HepG2 (cell line): ENCODE measurements around the gene TOR1A. TPM values are rescaled to one million over a fixed set of nuclear protein-coding genes. Genes with fewer than 3 reads are reported as not detected.

Experiments
- ESRRA ChIP-seq: sonication (generic); formaldehyde crosslinking; IDR thresholded peaks from 2 replicates; pipeline ENCODE4 v1.5.1; 2020; ENCODE audit warnings: mild to moderate bottlenecking, low read depth, missing genetic modification reagents
- GATA4 ChIP-seq: sonication (generic); IDR thresholded peaks from 2 replicates; pipeline ENCODE4 v1.6.1; 2016; ENCODE audit warnings: antibody characterized with exemption, low read depth, borderline replicate concordance
- MYNN ChIP-seq: sonication (generic); formaldehyde crosslinking; IDR thresholded peaks from 2 replicates; pipeline ENCODE4 v1.4.0; 2020; ENCODE audit warnings: mild to moderate bottlenecking, low read depth, missing genetic modification reagents
- SP5 ChIP-seq: IDR thresholded peaks from 2 replicates; pipeline ENCODE4 v1.6.1; 2016; ENCODE audit warnings: low read depth, borderline replicate concordance
- SUZ12 ChIP-seq: fragments of 150-350 bp; IDR thresholded peaks from 2 replicates; pipeline ENCODE4 v1.6.1; 2014; ENCODE audit warnings: low read depth, low read length
- THAP11 ChIP-seq: IDR thresholded peaks from 2 replicates; pipeline ENCODE4 v1.6.1; 2016; ENCODE audit warnings: missing biosample characterization, missing genetic modification reagents
- ZSCAN29 ChIP-seq: sonication (generic); formaldehyde crosslinking; conservative IDR thresholded peaks from 2 replicates; pipeline ENCODE4 v1.4.0; 2020; ENCODE audit warnings: mild to moderate bottlenecking, missing genetic modification reagents
- polyA plus RNA-seq, 8 experiments: library from polyadenylated mRNA; depleted of rRNA in 3 of 8; stranded (reverse) in 7 of 8; unstranded in 1 of 8; fragments of >200 nt; fragmentation: Illumina TruSeq in 4 of 8; extraction: Trizol in 4 of 8; gene quantifications; 2 replicates each; pipeline versions ENCODE4 v1.2.1 to v1.2.3, GENCODE V29; 2011 to 2016; ENCODE audit warnings: low read depth in 4 of 8, missing spikeins in 1 of 8, mixed read lengths in 1 of 8; ENCODE audit not compliant: insufficient read depth in 1 of 8
- total RNA-seq, 5 experiments: library from RNA; depleted of rRNA; stranded (reverse); fragments of >200 nt; fragmentation: Illumina TruSeq; extraction: Trizol; gene quantifications; 2 replicates each; pipeline ENCODE4 v1.2.3, GENCODE V29; 2016; ENCODE audit warnings: low read depth in 1 of 5
- TF ChIP-seq, protein P1 (sequence below), 2 experiments: fragments of 450-650 bp in 1 of 2; sonication (generic) in 1 of 2; formaldehyde crosslinking in 1 of 2; IDR thresholded peaks; 2 replicates each; pipeline versions ENCODE4 v1.6.1 to v1.8.0; 2016 to 2022; ENCODE audit warnings: antibody characterized with exemption in 1 of 2, mild to moderate bottlenecking in 1 of 2, missing genetic modification reagents in 1 of 2
- TF ChIP-seq, protein P2 (sequence below), 2 experiments: sonication (generic) in 1 of 2; formaldehyde crosslinking in 1 of 2; IDR thresholded peaks; 2 replicates each; pipeline versions ENCODE4 v1.4.0 to v1.6.1; 2018 to 2020; ENCODE audit warnings: missing genetic modification reagents in 2 of 2, borderline replicate concordance in 1 of 2, low read depth in 1 of 2, mild to moderate bottlenecking in 1 of 2, missing biosample characterization in 1 of 2
- TF ChIP-seq, protein P3 (sequence below): sonication (generic); formaldehyde crosslinking; IDR thresholded peaks from 2 replicates; pipeline ENCODE4 v1.4.0; 2020; ENCODE audit warnings: mild to moderate bottlenecking, low read depth, missing genetic modification reagents
- TF ChIP-seq, protein P4 (sequence below): sonication (generic); formaldehyde crosslinking; IDR thresholded peaks from 2 replicates; pipeline ENCODE4 v1.4.0; 2020; ENCODE audit warnings: missing genetic modification reagents, mild to moderate bottlenecking, borderline replicate concordance
- TF ChIP-seq, protein P5 (sequence below): sonication (generic); formaldehyde crosslinking; IDR thresholded peaks from 2 replicates; pipeline ENCODE4 v1.8.0; 2023; ENCODE audit warnings: mild to moderate bottlenecking, missing genetic modification reagents

Gene TOR1A
- total and polyA plus RNA-seq, 2 of the 13 experiments (the other 11 are each of a cell fraction or from before 2014, with no cell fraction given) = 31.6 to 41.4 TPM

DNA sequence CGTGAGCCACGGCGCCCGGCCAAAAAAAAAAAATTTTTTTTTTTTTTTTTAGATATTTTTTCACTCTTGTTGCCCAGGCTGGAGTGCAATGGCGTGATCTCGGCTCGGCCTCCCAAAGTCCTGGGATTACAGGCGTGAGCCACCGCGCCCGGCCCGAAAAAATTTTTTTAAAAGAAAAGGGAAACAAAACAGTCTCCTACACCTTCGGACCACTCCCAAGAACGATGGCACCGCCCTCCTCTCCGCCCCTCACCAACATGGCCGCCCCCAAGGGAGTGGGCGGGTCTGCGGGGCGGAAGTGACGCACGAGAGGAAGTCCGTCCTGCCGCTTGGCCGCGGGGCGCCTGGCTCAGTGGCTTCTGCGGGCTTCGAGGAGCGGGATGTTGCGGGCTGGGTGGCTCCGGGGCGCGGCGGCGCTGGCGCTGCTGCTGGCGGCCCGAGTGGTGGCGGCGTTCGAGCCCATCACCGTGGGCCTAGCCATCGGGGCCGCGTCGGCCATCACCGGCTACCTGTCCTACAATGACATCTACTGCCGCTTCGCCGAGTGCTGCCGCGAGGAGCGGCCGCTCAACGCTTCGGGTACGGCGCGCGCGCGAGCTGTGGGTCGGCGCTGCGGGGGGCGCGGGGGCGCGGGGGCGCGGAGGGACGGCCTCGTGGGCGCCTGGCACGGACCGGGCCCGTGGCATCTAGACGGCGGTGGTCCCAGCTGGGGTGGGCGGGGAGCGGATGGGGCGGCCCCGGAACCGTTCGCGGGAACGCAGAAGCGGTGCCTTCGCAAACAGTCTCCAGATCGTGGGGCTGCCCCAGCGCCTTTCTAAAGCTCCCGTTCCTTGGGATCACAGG is 20.9 kb downstream of the TOR1A start, which contains the start of gene TOR1B (continued):
- TF ChIP-seq, protein P1, sequence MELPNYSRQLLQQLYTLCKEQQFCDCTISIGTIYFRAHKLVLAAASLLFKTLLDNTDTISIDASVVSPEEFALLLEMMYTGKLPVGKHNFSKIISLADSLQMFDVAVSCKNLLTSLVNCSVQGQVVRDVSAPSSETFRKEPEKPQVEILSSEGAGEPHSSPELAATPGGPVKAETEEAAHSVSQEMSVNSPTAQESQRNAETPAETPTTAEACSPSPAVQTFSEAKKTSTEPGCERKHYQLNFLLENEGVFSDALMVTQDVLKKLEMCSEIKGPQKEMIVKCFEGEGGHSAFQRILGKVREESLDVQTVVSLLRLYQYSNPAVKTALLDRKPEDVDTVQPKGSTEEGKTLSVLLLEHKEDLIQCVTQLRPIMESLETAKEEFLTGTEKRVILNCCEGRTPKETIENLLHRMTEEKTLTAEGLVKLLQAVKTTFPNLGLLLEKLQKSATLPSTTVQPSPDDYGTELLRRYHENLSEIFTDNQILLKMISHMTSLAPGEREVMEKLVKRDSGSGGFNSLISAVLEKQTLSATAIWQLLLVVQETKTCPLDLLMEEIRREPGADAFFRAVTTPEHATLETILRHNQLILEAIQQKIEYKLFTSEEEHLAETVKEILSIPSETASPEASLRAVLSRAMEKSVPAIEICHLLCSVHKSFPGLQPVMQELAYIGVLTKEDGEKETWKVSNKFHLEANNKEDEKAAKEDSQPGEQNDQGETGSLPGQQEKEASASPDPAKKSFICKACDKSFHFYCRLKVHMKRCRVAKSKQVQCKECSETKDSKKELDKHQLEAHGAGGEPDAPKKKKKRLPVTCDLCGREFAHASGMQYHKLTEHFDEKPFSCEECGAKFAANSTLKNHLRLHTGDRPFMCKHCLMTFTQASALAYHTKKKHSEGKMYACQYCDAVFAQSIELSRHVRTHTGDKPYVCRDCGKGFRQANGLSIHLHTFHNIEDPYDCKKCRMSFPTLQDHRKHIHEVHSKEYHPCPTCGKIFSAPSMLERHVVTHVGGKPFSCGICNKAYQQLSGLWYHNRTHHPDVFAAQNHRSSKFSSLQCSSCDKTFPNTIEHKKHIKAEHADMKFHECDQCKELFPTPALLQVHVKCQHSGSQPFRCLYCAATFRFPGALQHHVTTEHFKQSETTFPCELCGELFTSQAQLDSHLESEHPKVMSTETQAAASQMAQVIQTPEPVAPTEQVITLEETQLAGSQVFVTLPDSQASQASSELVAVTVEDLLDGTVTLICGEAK (IDR thresholded peaks at IDR 0.05) = peak; percentile 44
- TF ChIP-seq, protein P1 (CRISPR knock-in tag; IDR thresholded peaks at IDR 0.05) = 0 out of 2 replicates have a peak, but pooled peaks have one; percentile 64
- TF ChIP-seq THAP11 = peak; percentile 88
- TF ChIP-seq, protein P2, sequence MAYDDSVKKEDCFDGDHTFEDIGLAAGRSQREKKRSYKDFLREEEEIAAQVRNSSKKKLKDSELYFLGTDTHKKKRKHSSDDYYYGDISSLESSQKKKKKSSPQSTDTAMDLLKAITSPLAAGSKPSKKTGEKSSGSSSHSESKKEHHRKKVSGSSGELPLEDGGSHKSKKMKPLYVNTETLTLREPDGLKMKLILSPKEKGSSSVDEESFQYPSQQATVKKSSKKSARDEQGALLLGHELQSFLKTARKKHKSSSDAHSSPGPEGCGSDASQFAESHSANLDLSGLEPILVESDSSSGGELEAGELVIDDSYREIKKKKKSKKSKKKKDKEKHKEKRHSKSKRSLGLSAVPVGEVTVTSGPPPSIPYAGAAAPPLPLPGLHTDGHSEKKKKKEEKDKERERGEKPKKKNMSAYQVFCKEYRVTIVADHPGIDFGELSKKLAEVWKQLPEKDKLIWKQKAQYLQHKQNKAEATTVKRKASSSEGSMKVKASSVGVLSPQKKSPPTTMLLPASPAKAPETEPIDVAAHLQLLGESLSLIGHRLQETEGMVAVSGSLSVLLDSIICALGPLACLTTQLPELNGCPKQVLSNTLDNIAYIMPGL (CRISPR knock-in tag; IDR thresholded peaks at IDR 0.05; ENCODE audit: borderline replicate concordance in 1 of 2, low read depth in 1 of 2) = peak; percentile 56 to 75; a peak in 3 of 4 replicates
- no peak for TF ChIP-seq ZSCAN29 (CRISPR knock-in tag)
- TF ChIP-seq, protein P3, sequence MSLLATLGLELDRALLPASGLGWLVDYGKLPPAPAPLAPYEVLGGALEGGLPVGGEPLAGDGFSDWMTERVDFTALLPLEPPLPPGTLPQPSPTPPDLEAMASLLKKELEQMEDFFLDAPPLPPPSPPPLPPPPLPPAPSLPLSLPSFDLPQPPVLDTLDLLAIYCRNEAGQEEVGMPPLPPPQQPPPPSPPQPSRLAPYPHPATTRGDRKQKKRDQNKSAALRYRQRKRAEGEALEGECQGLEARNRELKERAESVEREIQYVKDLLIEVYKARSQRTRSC = no peak
- TF ChIP-seq, protein P4, sequence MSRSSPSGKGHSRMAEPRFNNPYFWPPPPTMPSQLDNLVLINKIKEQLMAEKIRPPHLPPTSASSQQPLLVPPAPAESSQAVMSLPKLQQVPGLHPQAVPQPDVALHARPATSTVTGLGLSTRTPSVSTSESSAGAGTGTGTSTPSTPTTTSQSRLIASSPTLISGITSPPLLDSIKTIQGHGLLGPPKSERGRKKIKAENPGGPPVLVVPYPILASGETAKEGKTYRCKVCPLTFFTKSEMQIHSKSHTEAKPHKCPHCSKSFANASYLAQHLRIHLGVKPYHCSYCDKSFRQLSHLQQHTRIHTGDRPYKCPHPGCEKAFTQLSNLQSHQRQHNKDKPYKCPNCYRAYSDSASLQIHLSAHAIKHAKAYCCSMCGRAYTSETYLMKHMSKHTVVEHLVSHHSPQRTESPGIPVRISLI = 0 out of 2 replicates have a peak, but pooled peaks have one; percentile 57
- TF ChIP-seq SUZ12 = no peak
- peak; percentile 65; the same call in 1 of the 2 replicates for TF ChIP-seq GATA4
- TF ChIP-seq SP5 (CRISPR knock-in tag) = peak; percentile 94
- TF ChIP-seq ESRRA (CRISPR knock-in tag) = no peak
- TF ChIP-seq, protein P5, sequence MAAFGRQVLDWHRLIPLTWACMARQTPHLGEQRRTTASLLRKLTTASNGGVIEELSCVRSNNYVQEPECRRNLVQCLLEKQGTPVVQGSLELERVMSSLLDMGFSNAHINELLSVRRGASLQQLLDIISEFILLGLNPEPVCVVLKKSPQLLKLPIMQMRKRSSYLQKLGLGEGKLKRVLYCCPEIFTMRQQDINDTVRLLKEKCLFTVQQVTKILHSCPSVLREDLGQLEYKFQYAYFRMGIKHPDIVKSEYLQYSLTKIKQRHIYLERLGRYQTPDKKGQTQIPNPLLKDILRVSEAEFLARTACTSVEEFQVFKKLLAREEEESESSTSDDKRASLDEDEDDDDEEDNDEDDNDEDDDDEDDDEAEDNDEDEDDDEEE = peak; percentile 59; the same call in 1 of the 2 replicates
- no peak for TF ChIP-seq MYNN (CRISPR knock-in tag)
